Measurements from ENCODE around the gene TBX2. TPM values are rescaled to one million over a fixed set of nuclear protein-coding genes. Genes with fewer than 3 reads are reported as not detected.

Gene TBX2
- total RNA-seq, 1 donor from 2014 or later: not detected

GRCh38 chr17:61380217-61380835 is 19.3 kb upstream of the TBX2 start:
- Histone ChIP-seq H4K20me1 (ENCODE audit: low read depth) (no peaks in the 10 kb centered on the region), H3K79me2 (ENCODE audit: low read depth) (no peaks in the 10 kb centered on the region), H3K9me3 (ENCODE audit: low read depth) (no peaks in the 10 kb centered on the region), H3K9ac (no peak overlapping the region), H3K4me1 (peaks cover 5% of the 10 kb centered on the region), H3K4me3 (no peak overlapping the region), H3K27ac (no peak overlapping the region), H3K4me2 (no peak overlapping the region), H2AFZ (replicated peaks) (no peak overlapping the region), H3K27me3 (no peaks in the 10 kb centered on the region), H3K36me3 (no peaks in the 10 kb centered on the region), H3F3A (ENCODE audit: low read depth) (no peaks in the 10 kb centered on the region)
- no peak for TF ChIP-seq EZH2 (IDR thresholded peaks at IDR 0.05)
- TF ChIP-seq, protein P1, sequence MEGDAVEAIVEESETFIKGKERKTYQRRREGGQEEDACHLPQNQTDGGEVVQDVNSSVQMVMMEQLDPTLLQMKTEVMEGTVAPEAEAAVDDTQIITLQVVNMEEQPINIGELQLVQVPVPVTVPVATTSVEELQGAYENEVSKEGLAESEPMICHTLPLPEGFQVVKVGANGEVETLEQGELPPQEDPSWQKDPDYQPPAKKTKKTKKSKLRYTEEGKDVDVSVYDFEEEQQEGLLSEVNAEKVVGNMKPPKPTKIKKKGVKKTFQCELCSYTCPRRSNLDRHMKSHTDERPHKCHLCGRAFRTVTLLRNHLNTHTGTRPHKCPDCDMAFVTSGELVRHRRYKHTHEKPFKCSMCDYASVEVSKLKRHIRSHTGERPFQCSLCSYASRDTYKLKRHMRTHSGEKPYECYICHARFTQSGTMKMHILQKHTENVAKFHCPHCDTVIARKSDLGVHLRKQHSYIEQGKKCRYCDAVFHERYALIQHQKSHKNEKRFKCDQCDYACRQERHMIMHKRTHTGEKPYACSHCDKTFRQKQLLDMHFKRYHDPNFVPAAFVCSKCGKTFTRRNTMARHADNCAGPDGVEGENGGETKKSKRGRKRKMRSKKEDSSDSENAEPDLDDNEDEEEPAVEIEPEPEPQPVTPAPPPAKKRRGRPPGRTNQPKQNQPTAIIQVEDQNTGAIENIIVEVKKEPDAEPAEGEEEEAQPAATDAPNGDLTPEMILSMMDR (IDR thresholded peaks at IDR 0.05): no peak
- Mint-ChIP-seq H3K9me3 (no peaks in the 10 kb centered on the region), H3K27ac (no peak overlapping the region), H3K4me3 (no peak overlapping the region), H3K36me3 (peaks cover 2% of the 10 kb centered on the region), H3K27me3 (ENCODE audit: insufficient read depth, low read depth) (peaks cover 20% of the 10 kb centered on the region), H3K4me1 (peaks cover 27% of the 10 kb centered on the region)
- DNase-seq (ENCODE audit: low spot score): no peak

GRCh38 chr17:61380836-61381525 is 18.7 kb upstream of the TBX2 start:
- H3K9me3 ChIP-seq (ENCODE audit: low read depth): no peaks in the 10 kb centered on the region
- no peak overlapping the region for H2AFZ ChIP-seq (replicated peaks)
- H3K27ac ChIP-seq: no peak overlapping the region
- peaks cover 10% of the 10 kb centered on the region for H3K4me1 ChIP-seq
- TF ChIP-seq, protein P1 (IDR thresholded peaks at IDR 0.05): no peak
- no peak for TF ChIP-seq EZH2 (IDR thresholded peaks at IDR 0.05)
- no peak for TF ChIP-seq EZH2phosphoT487 (IDR thresholded peaks at IDR 0.05)
- no peak for DNase-seq (ENCODE audit: low spot score)
- no peaks in the 10 kb centered on the region for H3F3A ChIP-seq (ENCODE audit: low read depth)
- H3K4me3 Mint-ChIP-seq: no peak overlapping the region
- no peaks in the 10 kb centered on the region for H4K20me1 ChIP-seq (ENCODE audit: low read depth)
- no peaks in the 10 kb centered on the region for H3K79me2 ChIP-seq (ENCODE audit: low read depth)
- no peaks in the 10 kb centered on the region for H3K9me3 Mint-ChIP-seq
- H3K36me3 ChIP-seq: no peaks in the 10 kb centered on the region
- H3K4me2 ChIP-seq: no peak overlapping the region
- no peak overlapping the region for H3K27ac Mint-ChIP-seq
- no peak overlapping the region for H3K4me3 ChIP-seq
- peaks cover 20% of the 10 kb centered on the region for H3K27me3 Mint-ChIP-seq (ENCODE audit: insufficient read depth, low read depth)
- peaks cover 29% of the 10 kb centered on the region for H3K4me1 Mint-ChIP-seq
- H3K9ac ChIP-seq: no peak overlapping the region
- H3K27me3 ChIP-seq: no peaks in the 10 kb centered on the region
- peaks cover 2% of the 10 kb centered on the region for H3K36me3 Mint-ChIP-seq

- Mint-ChIP-seq H3K4me1 (peaks cover 29% of the 10 kb centered on the region), H3K27me3 (ENCODE audit: insufficient read depth, low read depth) (peaks cover 20% of the 10 kb centered on the region), H3K36me3 (peaks cover 2% of the 10 kb centered on the region), H3K9me3 (no peaks in the 10 kb centered on the region), H3K4me3 (no peak overlapping the region), H3K27ac (no peak overlapping the region)
- Histone ChIP-seq H3K27ac (no peak overlapping the region), H3F3A (ENCODE audit: low read depth) (no peaks in the 10 kb centered on the region), H3K4me1 (peaks cover 14% of the 10 kb centered on the region), H3K9me3 (ENCODE audit: low read depth) (no peaks in the 10 kb centered on the region), H3K4me2 (no peak overlapping the region), H3K79me2 (ENCODE audit: low read depth) (no peaks in the 10 kb centered on the region), H3K27me3 (no peaks in the 10 kb centered on the region), H2AFZ (replicated peaks) (no peak overlapping the region), H3K36me3 (no peaks in the 10 kb centered on the region), H3K4me3 (no peak overlapping the region), H4K20me1 (ENCODE audit: low read depth) (no peaks in the 10 kb centered on the region), H3K9ac (no peak overlapping the region)
- DNase-seq (ENCODE audit: low spot score): no peak
- TF ChIP-seq, protein P1 (IDR thresholded peaks at IDR 0.05): no peak
- TF ChIP-seq EZH2phosphoT487 (IDR thresholded peaks at IDR 0.05) (no peak), EZH2 (IDR thresholded peaks at IDR 0.05) (no peak)
These were observed 18.1 kb upstream of the TBX2 start for GRCh38 chr17:61381537-61381936.
